GM08714 (cell line): ENCODE data around the gene ITIH2.
"Not testable (repeated sequence)": the region's sequence is repeated elsewhere in the genome, so short reads cannot be mapped to it uniquely, and the experiment has no call there.

Source experiments
- H3K4me3 ChIP-seq: fragments of 200-500 bp; sonication (Bioruptor generic); 2 replicates; pipeline ENCODE4 v1.5.1; 2014; ENCODE audit warnings: mild to moderate bottlenecking, low read length, inconsistent platforms
- ZNF274 ChIP-seq: IDR thresholded peaks from 2 replicates; pipeline ENCODE4 v1.6.1; 2012; ENCODE audit warnings: mild to moderate bottlenecking, low read depth, low read length

The ITIH2 gene

GRCh38 chr10:7687228-7687907, 15.7 kb upstream of the ITIH2 start:
- TF ChIP-seq ZNF274 = no peak
- no peak overlapping the region for H3K4me3 ChIP-seq

DNA sequence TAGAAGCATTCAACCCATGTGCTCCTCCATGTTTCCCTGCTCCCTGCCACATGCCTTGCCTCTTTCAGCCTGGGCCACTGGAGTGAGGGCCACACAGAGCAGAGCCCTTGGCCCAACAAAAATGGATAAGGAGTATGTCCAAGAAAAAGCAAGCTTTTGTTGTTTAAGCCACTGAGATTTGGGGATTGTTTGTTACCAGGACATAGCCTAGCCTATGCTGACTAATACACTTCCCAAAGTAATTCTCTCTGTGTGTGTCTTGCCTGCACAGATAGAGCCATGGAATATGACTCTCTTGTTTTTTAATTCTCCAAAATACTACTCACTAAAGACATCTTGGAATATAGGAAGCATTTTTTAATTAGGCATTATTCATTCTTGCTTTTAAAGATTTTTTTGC, 13.5 kb upstream of the ITIH2 start:
- no peak for TF ChIP-seq ZNF274
- no peak overlapping the region for H3K4me3 ChIP-seq

GRCh38 chr10:7690885-7691597, 12.1 kb upstream of the ITIH2 start:
- H3K4me3 ChIP-seq = not testable (repeated sequence)

- not testable (repeated sequence) for H3K4me3 ChIP-seq
These were observed 10.7 kb upstream of the ITIH2 start for GRCh38 chr10:7692368-7692767.

- not testable (repeated sequence) for H3K4me3 ChIP-seq
These were observed 9.9 kb upstream of the ITIH2 start for GRCh38 chr10:7693194-7693593.

DNA sequence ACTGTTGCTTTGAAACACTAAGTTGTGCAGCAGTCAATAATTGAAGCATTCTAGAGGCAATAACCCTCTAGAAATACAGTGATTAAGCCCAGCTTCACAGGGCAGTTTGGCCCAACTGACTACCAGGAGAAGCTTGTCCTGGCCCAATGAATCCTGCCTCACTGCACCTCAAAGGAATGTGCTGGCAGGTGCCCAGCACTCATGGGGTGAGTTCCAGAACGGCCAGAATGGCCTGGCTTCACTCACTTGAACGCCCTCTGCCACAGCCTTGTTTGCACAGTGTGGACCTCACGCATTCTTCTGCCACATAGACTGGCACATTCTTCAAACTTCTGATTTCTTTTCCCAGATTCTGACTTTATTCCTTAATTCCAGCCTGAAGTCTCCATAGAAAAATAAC, 6.6 kb upstream of the ITIH2 start:
- no peak overlapping the region for H3K4me3 ChIP-seq
- no peak for TF ChIP-seq ZNF274

- no peak overlapping the region for H3K4me3 ChIP-seq
- TF ChIP-seq ZNF274 = no peak
These were observed 5.7 kb upstream of the ITIH2 start for GRCh38 chr10:7697426-7697825.

DNA sequence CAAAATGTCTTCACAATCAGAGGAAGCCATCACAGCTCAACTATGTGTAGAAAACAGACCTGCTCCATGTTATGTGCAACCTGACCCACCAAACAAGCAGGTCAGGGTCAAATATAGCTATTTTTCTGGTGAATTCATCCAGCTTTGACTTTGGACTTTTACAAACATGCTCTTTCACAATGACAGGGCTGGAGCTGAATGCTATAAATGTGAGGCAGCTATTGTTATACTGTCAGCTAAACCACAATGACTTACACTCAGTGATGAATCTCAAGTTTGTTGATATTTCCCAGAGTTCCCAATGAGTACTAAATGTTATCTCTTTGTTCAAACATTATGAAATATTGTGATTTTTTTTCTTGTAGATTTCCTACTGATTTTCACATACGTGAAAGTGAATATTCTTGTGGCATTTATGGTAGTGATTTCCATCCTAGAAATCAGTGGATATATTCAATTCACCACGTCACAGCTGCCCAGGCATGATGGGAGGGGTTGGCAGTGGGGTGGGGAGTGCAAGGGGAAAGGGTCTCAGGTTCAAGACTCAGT, 2.5 kb upstream of the ITIH2 start:
- no peak for TF ChIP-seq ZNF274
- H3K4me3 ChIP-seq = no peak overlapping the region

DNA sequence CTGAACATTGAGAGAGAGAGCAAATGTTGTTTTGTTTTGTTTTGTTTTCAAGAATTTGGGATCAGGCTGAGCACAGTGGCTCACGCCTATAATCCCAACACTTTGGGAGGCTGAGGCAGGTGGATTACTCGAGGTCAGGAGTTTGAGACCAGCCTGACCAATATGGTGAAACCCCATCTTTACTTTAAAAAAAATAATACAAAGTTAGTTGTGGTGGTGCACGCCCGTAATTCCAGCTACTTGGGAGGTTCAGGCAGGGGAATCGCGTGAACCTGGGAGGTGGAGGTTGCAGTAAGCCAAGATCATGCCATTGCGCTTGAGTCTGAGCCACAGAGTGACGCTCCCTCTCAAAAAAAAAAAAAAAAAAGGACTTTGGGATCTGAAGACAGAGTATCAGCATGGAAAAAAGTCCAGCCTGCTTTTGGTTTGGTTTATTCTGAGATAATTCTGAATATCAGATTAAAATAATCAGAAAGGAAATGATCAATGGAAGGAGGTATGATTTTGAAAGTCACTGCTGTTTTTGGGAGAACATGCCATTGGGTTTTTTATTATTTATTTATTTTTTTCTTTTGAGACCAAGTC, 1.9 kb upstream of the ITIH2 start:
- TF ChIP-seq ZNF274 = no peak
- H3K4me3 ChIP-seq = no peak overlapping the region

DNA sequence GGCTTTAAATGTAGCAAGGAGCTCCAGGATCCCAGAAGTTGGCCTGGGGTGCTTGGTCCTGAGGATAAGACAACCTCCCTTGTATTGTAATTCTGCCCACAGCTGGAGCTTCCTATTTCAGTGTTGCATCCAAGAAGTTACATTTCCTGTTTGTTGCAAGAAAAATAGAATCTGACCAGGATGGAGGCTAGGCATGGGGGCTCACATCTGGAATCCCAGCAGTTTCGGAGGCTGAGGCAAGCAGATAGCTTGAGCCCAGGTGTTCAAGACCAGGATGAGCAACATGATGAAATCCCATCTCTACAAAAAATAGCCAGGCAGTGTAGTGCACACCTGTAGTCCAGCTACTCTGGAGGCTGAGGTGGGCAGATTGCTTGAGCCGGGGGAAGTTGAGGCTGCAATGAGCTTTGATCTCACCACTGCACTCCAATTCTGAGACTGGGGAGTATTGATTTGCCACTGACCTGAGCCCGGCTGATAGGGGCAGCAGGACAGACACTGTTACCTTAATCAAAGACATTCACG, 766 bp upstream of the ITIH2 start:
- TF ChIP-seq ZNF274 = no peak
- H3K4me3 ChIP-seq = no peak overlapping the region

GRCh38 chr10:7704071-7705016, 1.2 kb downstream of the ITIH2 start:
- TF ChIP-seq ZNF274 = no peak
- no peak overlapping the region for H3K4me3 ChIP-seq

DNA sequence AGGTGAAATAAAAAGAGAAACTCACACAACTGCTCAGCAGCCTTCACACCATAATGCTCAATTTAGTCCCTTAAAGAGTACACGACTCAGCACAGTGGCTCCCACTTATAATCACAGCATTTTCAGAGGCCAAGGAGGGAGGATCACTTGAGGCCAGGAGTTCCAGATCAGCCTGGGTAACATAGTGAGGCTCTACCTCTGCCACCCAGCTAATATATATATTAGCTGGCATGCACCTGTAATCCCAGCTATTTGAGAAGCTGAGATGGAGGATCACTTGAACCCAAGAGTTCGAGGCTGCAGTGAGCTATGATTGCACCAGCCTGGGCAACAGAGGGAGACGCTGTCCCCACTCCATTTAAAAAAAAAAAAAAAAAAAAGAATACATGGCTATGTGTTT, 2.2 kb downstream of the ITIH2 start:
- H3K4me3 ChIP-seq = no peak overlapping the region

GRCh38 chr10:7706534-7707073, 3.5 kb downstream of the ITIH2 start:
- no peak overlapping the region for H3K4me3 ChIP-seq
- no peak for TF ChIP-seq ZNF274

More for the DNA sequence above, 2.2 kb downstream of the ITIH2 start:
- no peak for TF ChIP-seq ZNF274

- H3K4me3 ChIP-seq = no peak overlapping the region
- no peak for TF ChIP-seq ZNF274
These were observed 4.0 kb downstream of the ITIH2 start for GRCh38 chr10:7707102-7707501.
